ENCODE data around the gene NEURL3. TPM values are rescaled to one million over a fixed set of nuclear protein-coding genes. Genes with fewer than 3 reads are reported as not detected.
A peak's percentile ranks its signal among the peaks of the same experiment; 100 is the strongest.

Gene NEURL3
- total RNA-seq, 2 donors from 2014 or later = 40.7 to 71.2 TPM

DNA sequence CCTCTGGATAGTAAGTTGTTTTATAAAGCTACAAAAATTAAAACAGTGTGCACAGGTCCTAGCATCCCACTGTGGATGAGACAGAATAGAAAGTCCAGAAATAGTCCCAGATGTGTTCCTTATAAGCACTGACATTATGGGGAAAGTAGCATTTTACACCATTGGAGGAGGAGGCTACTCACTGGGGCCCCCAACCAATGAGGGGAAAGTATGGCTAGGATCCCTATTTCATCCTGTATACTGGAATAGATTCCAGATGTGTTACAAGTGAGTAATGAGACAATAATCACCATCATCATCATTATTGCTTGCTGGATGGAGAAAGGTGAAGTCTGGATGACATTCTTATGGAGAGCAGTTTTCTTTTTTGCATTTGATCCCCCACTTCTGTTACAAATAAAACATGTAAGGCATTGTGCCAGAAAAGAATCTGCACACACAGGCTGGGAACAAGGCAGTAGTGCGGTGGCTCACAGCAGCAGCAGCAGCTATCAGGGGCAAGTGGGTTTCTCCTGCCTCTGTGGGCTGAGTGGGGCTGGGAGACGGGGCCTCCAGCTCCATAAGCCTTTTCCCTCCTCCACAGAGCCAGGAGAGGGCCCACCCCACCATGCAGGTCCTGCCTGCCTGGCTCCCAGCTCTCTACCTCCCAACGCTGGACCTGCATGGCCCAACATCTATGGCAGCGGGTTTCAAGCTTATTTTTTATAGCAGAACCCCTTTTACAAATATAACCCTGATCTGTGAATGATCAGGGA lies 36.4 kb upstream of the NEURL3 start:
- TF ChIP-seq CTCF (IDR thresholded peaks at IDR 0.05) = no peak
- TF ChIP-seq POLR2A (IDR thresholded peaks at IDR 0.05) = no peak
- Histone ChIP-seq H3K4me3 (no peak overlapping the region), H3K27ac (no peak overlapping the region), H3K9me3 (no peaks in the 10 kb centered on the region), H3K4me1 (peaks cover 12% of the 10 kb centered on the region), H3K36me3 (replicated peaks in 1 of 2; ENCODE audit: insufficient read depth in 1 of 2, low read depth in 2 of 2) (no peaks in the 10 kb centered on the region), H3K27me3 (no peaks in the 10 kb centered on the region)
- intact Hi-C loops (cut with DNase I) = no loop called here
- 87 to 97% methylated on average over 4 of the region's 4 CpGs for WGBS, 2 donors
- ATAC-seq = no peak
- DNase-seq = no peak

DNA sequence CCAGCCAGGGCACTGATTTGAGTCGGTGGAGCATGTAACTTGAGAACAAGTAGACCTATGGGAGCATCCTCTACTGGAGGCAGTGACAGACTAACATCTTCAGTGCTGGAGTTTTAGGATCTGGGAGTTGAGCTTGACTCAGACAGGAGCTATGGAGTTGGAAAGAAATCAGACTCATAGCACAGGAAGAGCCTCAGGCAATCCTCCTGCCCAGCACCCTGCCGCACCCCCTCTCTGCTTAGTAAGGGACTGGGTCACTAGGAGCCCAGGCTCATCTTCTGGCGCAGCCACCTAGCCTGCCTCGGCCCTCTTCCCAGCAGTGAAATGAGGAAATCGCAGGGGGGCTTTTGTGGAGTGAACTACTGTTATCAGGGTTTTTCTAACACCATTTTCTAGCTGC lies 35.0 kb upstream of the NEURL3 start:
- TF ChIP-seq POLR2A (IDR thresholded peaks at IDR 0.05) = no peak
- no peak for TF ChIP-seq CTCF (IDR thresholded peaks at IDR 0.05)
- no peak for ATAC-seq
- 68 to 83% methylated on average over 5 of the region's 5 CpGs for WGBS, 2 donors
- intact Hi-C loops (cut with DNase I) = no loop called here
- Histone ChIP-seq H3K4me1 (peaks cover 12% of the 10 kb centered on the region), H3K36me3 (replicated peaks in 1 of 2; ENCODE audit: insufficient read depth in 1 of 2, low read depth in 2 of 2) (no peaks in the 10 kb centered on the region), H3K4me3 (no peak overlapping the region), H3K27ac (no peak overlapping the region), H3K9me3 (no peaks in the 10 kb centered on the region), H3K27me3 (no peaks in the 10 kb centered on the region)
- DNase-seq = no peak

- Histone ChIP-seq H3K27me3 (no peaks in the 10 kb centered on the region), H3K9me3 (no peaks in the 10 kb centered on the region), H3K4me3 (no peak overlapping the region), H3K36me3 (replicated peaks in 1 of 2; ENCODE audit: insufficient read depth in 1 of 2, low read depth in 2 of 2) (no peaks in the 10 kb centered on the region), H3K27ac (no peak overlapping the region), H3K4me1 (peaks cover 12% of the 10 kb centered on the region)
- DNase-seq (no peak), ATAC-seq (no peak)
- intact Hi-C loops (cut with DNase I) = no loop called here
- TF ChIP-seq POLR2A (IDR thresholded peaks at IDR 0.05) (no peak), CTCF (IDR thresholded peaks at IDR 0.05) (no peak)
- 79 to 85% methylated on average over 7 to 8 of the region's 9 CpGs for WGBS, 2 donors
Observed at GRCh38 chr2:96539215-96539920, 34.2 kb upstream of the NEURL3 start.

DNA sequence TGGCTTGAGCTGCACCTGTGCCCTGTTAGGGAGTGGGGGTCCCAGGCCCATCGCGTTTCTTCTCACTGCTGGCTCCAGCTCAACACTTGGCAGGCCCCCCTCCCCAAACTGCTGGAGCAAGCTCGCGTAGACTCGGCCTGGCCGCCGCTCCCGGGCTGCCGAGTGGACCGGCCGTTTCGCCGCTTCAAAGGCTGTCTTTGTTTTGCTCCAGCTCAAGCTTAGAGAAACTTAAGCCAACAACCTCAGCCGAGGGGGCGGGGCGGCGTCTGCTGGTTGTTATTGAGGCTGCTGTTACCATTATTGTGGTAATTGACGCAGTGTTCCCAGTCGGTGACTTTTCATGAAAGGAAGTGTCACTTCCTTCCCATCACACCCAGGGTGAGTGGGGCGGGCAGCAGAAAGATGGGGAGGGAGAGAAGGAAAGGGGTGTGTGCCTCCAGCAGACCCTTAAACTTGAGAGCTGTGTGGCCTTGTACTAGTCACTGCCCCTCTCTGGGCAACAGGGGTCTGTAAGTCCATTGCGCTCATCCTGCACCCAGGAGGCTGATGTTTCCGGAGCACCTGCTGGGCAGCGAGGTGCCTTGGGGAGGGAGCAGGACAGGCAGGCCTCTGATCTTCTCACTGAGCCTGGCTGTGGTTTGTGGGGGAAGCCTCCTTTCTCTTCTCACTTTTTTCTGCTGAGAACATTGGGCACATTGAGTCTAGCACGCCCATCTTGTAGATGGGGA lies 33.5 kb upstream of the NEURL3 start:
- intact Hi-C loops (cut with DNase I) = no loop called here
- Histone ChIP-seq H3K9me3 (no peaks in the 10 kb centered on the region), H3K36me3 (replicated peaks in 1 of 2; ENCODE audit: insufficient read depth in 1 of 2, low read depth in 2 of 2) (no peaks in the 10 kb centered on the region), H3K4me3 (peak overlapping the region in 1 of 2 donors; percentile 77), H3K27ac (peak overlapping the region in 3 of 4 donors; percentile 28 to 91 (median 75)), H3K4me1 (peaks cover 12% of the 10 kb centered on the region), H3K27me3 (no peaks in the 10 kb centered on the region)
- DNase-seq (peak; percentile 54 to 79 (median 64)), ATAC-seq (no peak)
- 45 to 52% methylated on average over 13 to 24 of the region's 24 CpGs for WGBS, 2 donors
- TF ChIP-seq CTCF (IDR thresholded peaks at IDR 0.05) (no peak), POLR2A (IDR thresholded peaks at IDR 0.05) (peak in 2 of 3 donors; percentile 43 to 63)
